ENCODE measurements around the gene ATF7IP2. TPM values are rescaled to one million over a fixed set of nuclear protein-coding genes. Genes with fewer than 3 reads are reported as not detected.
"Not testable (repeated sequence)": the region's sequence is repeated elsewhere in the genome, so short reads cannot be mapped to it uniquely, and the experiment has no call there.

Gene ATF7IP2
- total and polyA plus RNA-seq, 2 donors: 40.0 to 73.8 TPM

- Histone ChIP-seq H3K4me3 (ENCODE audit: low read length in 2 of 2) (no peak overlapping the region), H3K4me1 (ENCODE audit: control insufficient read depth in 2 of 2, insufficient read depth in 2 of 2, low read length in 2 of 2) (no peaks in the 10 kb centered on the region), H3K27me3 (ENCODE audit: control insufficient read depth in 2 of 2, insufficient read depth in 1 of 2, low read length in 1 of 2) (no peaks in the 10 kb centered on the region), H3K27ac (ENCODE audit: low read depth in 1 of 2, low read length in 1 of 2) (no peak overlapping the region), H3K36me3 (ENCODE audit: control insufficient read depth in 2 of 2, insufficient read depth in 2 of 2, low read length in 1 of 2) (peaks cover 12% of the 10 kb centered on the region in 2 donors), H3K9me3 (ENCODE audit: control insufficient read depth in 2 of 2, insufficient read depth in 1 of 2, low read length in 1 of 2) (no peaks in the 10 kb centered on the region)
- DNase-seq (ENCODE audit: low read depth in 6 of 9, low spot score in 9 of 9): no peak
- WGBS: 98% methylated on average over 6 of the region's 6 CpGs
Observed at GRCh38 chr16:10453159-10453510, 67.3 kb downstream of the ATF7IP2 start.

DNA sequence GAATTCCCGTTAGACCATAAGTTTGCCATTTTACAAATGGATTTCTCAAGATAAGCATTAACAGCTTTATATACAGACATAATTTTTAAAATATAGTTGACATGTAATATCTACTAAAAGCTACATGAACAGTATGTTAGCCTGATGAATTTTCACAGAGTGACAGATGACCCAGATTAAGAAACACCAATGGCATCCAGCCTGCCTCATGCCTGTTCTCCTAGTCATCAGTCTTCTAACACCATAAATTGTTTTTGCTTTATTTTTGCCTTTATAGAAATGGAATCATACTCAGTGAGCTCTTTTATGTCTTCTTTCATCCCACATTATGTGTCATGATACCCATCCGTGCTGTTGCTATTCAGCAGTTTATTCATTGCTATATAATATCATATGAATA, 80.0 kb downstream of the ATF7IP2 start:
- H3K4me1 ChIP-seq (ENCODE audit: control insufficient read depth in 2 of 2, insufficient read depth in 2 of 2, low read length in 2 of 2): no peaks in the 10 kb centered on the region

DNA sequence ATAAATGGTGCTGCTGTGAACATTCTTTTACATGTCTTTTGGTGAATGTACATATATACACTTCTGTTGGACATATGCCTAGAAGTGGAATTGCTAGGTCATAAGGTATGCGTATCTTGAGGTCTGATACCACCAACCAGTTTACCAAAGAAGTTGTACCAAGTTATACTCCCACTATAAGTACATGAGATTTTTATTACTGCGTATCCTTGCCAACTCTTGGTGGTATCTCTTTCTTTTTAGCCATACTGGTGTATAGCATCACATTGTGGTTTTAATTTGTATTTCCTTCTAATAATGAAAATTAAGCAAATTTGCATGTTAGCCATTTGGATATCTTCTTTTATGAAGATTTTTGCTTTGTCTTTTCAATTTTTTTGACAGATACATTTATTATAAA, 80.5 kb downstream of the ATF7IP2 start:
- H3K27me3 ChIP-seq (ENCODE audit: control insufficient read depth in 2 of 2, insufficient read depth in 1 of 2, low read length in 1 of 2): no peaks in the 10 kb centered on the region
- H3K36me3 ChIP-seq (ENCODE audit: control insufficient read depth in 2 of 2, insufficient read depth in 2 of 2, low read length in 1 of 2): peaks cover 3 to 20% of the 10 kb centered on the region in 2 donors
- no peaks in the 10 kb centered on the region for H3K4me1 ChIP-seq (ENCODE audit: control insufficient read depth in 2 of 2, insufficient read depth in 2 of 2, low read length in 2 of 2)
- no peak overlapping the region for H3K4me3 ChIP-seq (ENCODE audit: low read length in 2 of 2)
- WGBS: 99% methylated on average over 2 of the region's 2 CpGs
- H3K27ac ChIP-seq (ENCODE audit: low read depth in 1 of 2, low read length in 1 of 2): no peak overlapping the region
- DNase-seq (ENCODE audit: low read depth in 6 of 9, low spot score in 9 of 9): no peak
- no peaks in the 10 kb centered on the region for H3K9me3 ChIP-seq (ENCODE audit: control insufficient read depth in 2 of 2, insufficient read depth in 1 of 2, low read length in 1 of 2)

More for the DNA sequence above, 80.0 kb downstream of the ATF7IP2 start:
- 99% methylated on average over 2 of the region's 2 CpGs for WGBS
- Histone ChIP-seq H3K27ac (ENCODE audit: low read depth in 1 of 2, low read length in 1 of 2) (no peak overlapping the region), H3K4me3 (ENCODE audit: low read length in 2 of 2) (no peak overlapping the region), H3K9me3 (ENCODE audit: control insufficient read depth in 2 of 2, insufficient read depth in 1 of 2, low read length in 1 of 2) (no peaks in the 10 kb centered on the region), H3K27me3 (ENCODE audit: control insufficient read depth in 2 of 2, insufficient read depth in 1 of 2, low read length in 1 of 2) (no peaks in the 10 kb centered on the region), H3K36me3 (ENCODE audit: control insufficient read depth in 2 of 2, insufficient read depth in 2 of 2, low read length in 1 of 2) (peaks cover 3 to 20% of the 10 kb centered on the region in 2 donors)
- DNase-seq (ENCODE audit: low read depth in 6 of 9, low spot score in 9 of 9): no peak

DNA sequence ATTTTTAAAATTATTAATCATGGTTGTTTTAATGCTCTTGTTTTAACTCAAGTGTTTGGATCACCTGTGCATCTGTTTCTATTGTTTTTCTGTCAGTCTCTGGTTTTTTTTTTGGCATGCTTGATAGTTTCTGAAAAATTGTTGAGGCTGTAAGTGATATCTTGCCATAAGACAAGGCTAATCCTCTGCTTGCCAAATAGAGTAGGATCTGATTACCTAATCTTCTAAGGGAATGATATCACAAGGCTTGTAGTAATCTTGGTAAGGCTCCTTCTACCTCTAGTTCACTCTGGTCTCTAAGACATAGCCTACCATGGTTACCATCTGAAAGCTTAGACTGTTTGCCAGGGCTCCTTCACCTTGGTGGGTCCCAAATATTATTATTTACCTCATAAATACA, 81.0 kb downstream of the ATF7IP2 start:
- peaks cover 3 to 20% of the 10 kb centered on the region in 2 donors for H3K36me3 ChIP-seq (ENCODE audit: control insufficient read depth in 2 of 2, insufficient read depth in 2 of 2, low read length in 1 of 2)
- no peak overlapping the region for H3K4me3 ChIP-seq (ENCODE audit: low read length in 2 of 2)
- H3K27me3 ChIP-seq (ENCODE audit: control insufficient read depth in 2 of 2, insufficient read depth in 1 of 2, low read length in 1 of 2): no peaks in the 10 kb centered on the region
- no peak for DNase-seq (ENCODE audit: low read depth in 6 of 9, low spot score in 9 of 9)
- no peak overlapping the region for H3K27ac ChIP-seq (ENCODE audit: low read depth in 1 of 2, low read length in 1 of 2)
- H3K4me1 ChIP-seq (ENCODE audit: control insufficient read depth in 2 of 2, insufficient read depth in 2 of 2, low read length in 2 of 2): no peaks in the 10 kb centered on the region
- no peaks in the 10 kb centered on the region for H3K9me3 ChIP-seq (ENCODE audit: control insufficient read depth in 2 of 2, insufficient read depth in 1 of 2, low read length in 1 of 2)

DNA sequence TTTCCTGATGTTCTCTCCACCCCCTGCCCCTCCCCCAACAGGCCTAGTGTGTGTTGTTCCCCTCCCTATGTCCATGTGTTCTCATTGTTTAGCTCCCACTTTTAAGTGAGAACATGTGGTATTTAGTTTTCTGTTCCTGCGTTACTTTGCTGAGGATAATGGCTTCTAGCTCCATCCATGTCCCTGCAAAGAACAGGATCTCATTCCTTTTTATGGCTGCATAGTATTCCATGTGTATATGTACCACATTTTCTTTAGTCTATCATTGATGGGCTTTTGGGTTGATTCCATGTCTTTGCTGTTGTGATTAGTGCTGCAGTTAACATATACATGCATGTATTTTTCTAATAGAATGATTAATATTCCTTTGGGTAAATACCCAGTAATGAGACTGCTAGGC, 90.8 kb downstream of the ATF7IP2 start:
- H3K36me3 ChIP-seq (ENCODE audit: control insufficient read depth in 2 of 2, insufficient read depth in 2 of 2, low read length in 1 of 2): peaks cover 4 to 14% of the 10 kb centered on the region in 2 donors
- 98% methylated on average over 1 of the region's 1 CpG for WGBS
- not testable (repeated sequence) for H3K9me3 ChIP-seq (ENCODE audit: control insufficient read depth in 2 of 2, insufficient read depth in 1 of 2, low read length in 1 of 2); H3K4me3 ChIP-seq (ENCODE audit: low read length in 2 of 2); H3K4me1 ChIP-seq (ENCODE audit: control insufficient read depth in 2 of 2, insufficient read depth in 2 of 2, low read length in 2 of 2); DNase-seq (ENCODE audit: low read depth in 6 of 9, low spot score in 9 of 9); H3K27ac ChIP-seq (ENCODE audit: low read depth in 1 of 2, low read length in 1 of 2); H3K27me3 ChIP-seq (ENCODE audit: control insufficient read depth in 2 of 2, insufficient read depth in 1 of 2, low read length in 1 of 2)

- Histone ChIP-seq H3K27ac (ENCODE audit: low read depth in 1 of 2, low read length in 1 of 2) (no peak overlapping the region), H3K4me3 (ENCODE audit: low read length in 2 of 2) (no peak overlapping the region), H3K27me3 (ENCODE audit: control insufficient read depth in 2 of 2, insufficient read depth in 1 of 2, low read length in 1 of 2) (no peaks in the 10 kb centered on the region), H3K9me3 (ENCODE audit: control insufficient read depth in 2 of 2, insufficient read depth in 1 of 2, low read length in 1 of 2) (peaks cover under 1 to 2% of the 10 kb centered on the region in 2 donors), H3K4me1 (ENCODE audit: control insufficient read depth in 2 of 2, insufficient read depth in 2 of 2, low read length in 2 of 2) (no peaks in the 10 kb centered on the region), H3K36me3 (ENCODE audit: control insufficient read depth in 2 of 2, insufficient read depth in 2 of 2, low read length in 1 of 2) (peaks cover 2 to 9% of the 10 kb centered on the region in 2 donors)
- no peak for DNase-seq (ENCODE audit: low read depth in 6 of 9, low spot score in 9 of 9)
- WGBS: 96% methylated on average over 2 of the region's 2 CpGs
Observed at GRCh38 chr16:10480151-10480550, 94.3 kb downstream of the ATF7IP2 start.

- no peak overlapping the region for H3K27ac ChIP-seq (ENCODE audit: low read depth in 1 of 2, low read length in 1 of 2)
- peaks cover 2 to 15% of the 10 kb centered on the region in 2 donors for H3K9me3 ChIP-seq (ENCODE audit: control insufficient read depth in 2 of 2, insufficient read depth in 1 of 2, low read length in 1 of 2)
- H3K36me3 ChIP-seq (ENCODE audit: control insufficient read depth in 2 of 2, insufficient read depth in 2 of 2, low read length in 1 of 2): peaks cover 2 to 9% of the 10 kb centered on the region in 2 donors
- H3K4me3 ChIP-seq (ENCODE audit: low read length in 2 of 2): no peak overlapping the region
- 96% methylated on average over 4 of the region's 4 CpGs for WGBS
- DNase-seq (ENCODE audit: low read depth in 6 of 9, low spot score in 9 of 9): no peak
- H3K27me3 ChIP-seq (ENCODE audit: control insufficient read depth in 2 of 2, insufficient read depth in 1 of 2, low read length in 1 of 2): no peaks in the 10 kb centered on the region
- H3K4me1 ChIP-seq (ENCODE audit: control insufficient read depth in 2 of 2, insufficient read depth in 2 of 2, low read length in 2 of 2): no peaks in the 10 kb centered on the region
Observed at GRCh38 chr16:10485159-10485558, 99.3 kb downstream of the ATF7IP2 start.

DNA sequence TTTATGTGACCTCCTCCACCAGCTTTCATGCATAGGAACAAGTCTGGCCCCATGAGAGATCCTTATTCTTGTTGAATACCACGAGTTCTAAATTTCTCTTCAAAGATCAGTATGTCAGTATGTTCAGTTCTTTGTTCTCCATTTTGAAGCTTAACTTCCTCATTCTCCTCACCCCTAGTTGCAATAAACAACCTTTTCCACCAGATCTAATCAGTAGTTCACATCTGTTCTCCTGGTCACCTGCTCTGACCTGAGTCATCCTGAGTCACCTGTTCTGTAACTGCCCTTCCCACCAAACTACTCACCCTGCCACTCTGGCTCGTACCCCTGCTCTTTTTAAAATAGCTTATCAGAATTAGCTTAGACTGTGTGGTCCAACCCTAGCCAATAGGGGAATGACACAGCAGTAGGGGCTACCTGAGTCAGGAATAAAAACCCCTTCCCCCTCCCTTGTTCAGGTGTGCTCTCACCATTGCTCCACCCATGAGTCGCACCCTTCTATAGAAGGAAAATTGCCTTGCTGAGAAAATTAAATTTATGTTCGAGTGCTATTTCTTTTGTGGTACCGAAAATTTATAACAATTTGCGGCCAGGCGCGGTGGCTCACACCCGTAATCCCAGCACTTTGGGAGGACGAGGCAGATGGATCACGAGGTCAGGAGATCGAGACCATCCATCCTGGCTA, 100.0 kb downstream of the ATF7IP2 start:
- H3K36me3 ChIP-seq (ENCODE audit: control insufficient read depth in 2 of 2, insufficient read depth in 2 of 2, low read length in 1 of 2): peaks cover 2 to 9% of the 10 kb centered on the region in 2 donors

GRCh38 chr16:10490141-10490540, 104.3 kb downstream of the ATF7IP2 start:
- Histone ChIP-seq H3K36me3 (ENCODE audit: control insufficient read depth in 2 of 2, insufficient read depth in 2 of 2, low read length in 1 of 2) (no peaks in the 10 kb centered on the region), H3K4me3 (ENCODE audit: low read length in 2 of 2) (no peak overlapping the region)

More for the DNA sequence above, 100.0 kb downstream of the ATF7IP2 start:
- Histone ChIP-seq H3K4me1 (ENCODE audit: control insufficient read depth in 2 of 2, insufficient read depth in 2 of 2, low read length in 2 of 2) (no peaks in the 10 kb centered on the region), H3K27ac (ENCODE audit: low read depth in 1 of 2, low read length in 1 of 2) (no peak overlapping the region), H3K27me3 (ENCODE audit: control insufficient read depth in 2 of 2, insufficient read depth in 1 of 2, low read length in 1 of 2) (no peaks in the 10 kb centered on the region), H3K4me3 (ENCODE audit: low read length in 2 of 2) (no peak overlapping the region), H3K9me3 (ENCODE audit: control insufficient read depth in 2 of 2, insufficient read depth in 1 of 2, low read length in 1 of 2) (peaks cover 2 to 15% of the 10 kb centered on the region in 2 donors)
- WGBS: 89% methylated on average over 12 of the region's 12 CpGs
- no peak for DNase-seq (ENCODE audit: low read depth in 6 of 9, low spot score in 9 of 9)

More at GRCh38 chr16:10490141-10490540, 104.3 kb downstream of the ATF7IP2 start:
- Histone ChIP-seq H3K27me3 (ENCODE audit: control insufficient read depth in 2 of 2, insufficient read depth in 1 of 2, low read length in 1 of 2) (no peaks in the 10 kb centered on the region), H3K4me1 (ENCODE audit: control insufficient read depth in 2 of 2, insufficient read depth in 2 of 2, low read length in 2 of 2) (no peaks in the 10 kb centered on the region), H3K9me3 (ENCODE audit: control insufficient read depth in 2 of 2, insufficient read depth in 1 of 2, low read length in 1 of 2) (peaks cover 0 to 15% of the 10 kb centered on the region in 2 donors), H3K27ac (ENCODE audit: low read depth in 1 of 2, low read length in 1 of 2) (no peak overlapping the region)
- WGBS: 98% methylated on average over 1 of the region's 1 CpG
- no peak for DNase-seq (ENCODE audit: low read depth in 6 of 9, low spot score in 9 of 9)

Measured in thymus (tissue), 11 donors.